HEK293 (cell line): ENCODE data around the gene RPS25.
A peak's percentile ranks its signal among the peaks of the same experiment; 100 is the strongest.

Source experiments
- CTCF ChIA-PET: fragments of 350-600 bp; formaldehyde crosslinking; extraction: SDS; loops from one replicate; lab custom pipeline; 2021; ENCODE audit warnings: antibody characterized with exemption; lab: Yijun Ruan, JAX
- POLR2A ChIA-PET: fragments of 300-600 bp; formaldehyde crosslinking; extraction: SDS; loops from one replicate; lab custom pipeline; 2020; ENCODE audit warnings: antibody characterized with exemption, inconsistent platforms; lab: Yijun Ruan, JAX
- H3K27ac ChIP-seq: fragments of 200-500 bp; sonication (Bioruptor generic); 2 replicates; pipeline ENCODE4 v1.5.1; 2014; ENCODE audit warnings: low read depth, low read length, control low read depth, inconsistent platforms; ENCODE audit errors: extremely low read depth
- H3K36me3 ChIP-seq, 2 experiments: fragments of 200-500 bp in 1 of 2; sonication (Bioruptor generic) in 1 of 2; 1 replicate in 1 of 2; 2 replicates in 1 of 2; pipeline ENCODE4 v1.5.1; 2014 to 2017; ENCODE audit warnings: inconsistent platforms in 2 of 2, low read length in 2 of 2; ENCODE audit not compliant: control insufficient read depth in 2 of 2, insufficient read depth in 1 of 2
- H3K4me1 ChIP-seq: fragments of 200-500 bp; sonication (Bioruptor generic); 2 replicates; pipeline ENCODE4 v1.5.1; 2014; ENCODE audit warnings: mild to moderate bottlenecking, low read length, inconsistent platforms; ENCODE audit not compliant: control insufficient read depth, insufficient read depth
- H3K4me3 ChIP-seq: 2 replicates; pipeline ENCODE4 v1.5.1; 2011; ENCODE audit warnings: low read depth, mild to moderate bottlenecking, control low read depth, low read length, moderate library complexity
- H3K9me3 ChIP-seq: fragments of 200-500 bp; sonication (Bioruptor generic); 2 replicates; pipeline ENCODE4 v1.5.1; 2014; ENCODE audit warnings: low read depth, low read length, inconsistent platforms; ENCODE audit not compliant: control insufficient read depth, insufficient read depth
- AEBP2 ChIP-seq: fragments of 450-650 bp; formaldehyde crosslinking; IDR thresholded peaks from 2 replicates; pipeline ENCODE4 v1.5.1; 2016; ENCODE audit warnings: missing biosample characterization, missing genetic modification characterization, borderline replicate concordance
- FEZF1 ChIP-seq: fragments of 450-650 bp; formaldehyde crosslinking; IDR thresholded peaks from 2 replicates; pipeline ENCODE4 v1.5.1; 2016; ENCODE audit warnings: missing biosample characterization, missing genetic modification characterization
- GFI1B ChIP-seq: fragments of 450-650 bp; formaldehyde crosslinking; IDR thresholded peaks from 2 replicates; pipeline ENCODE4 v1.5.1; 2016; ENCODE audit warnings: missing biosample characterization, missing genetic modification characterization
- GLIS1 ChIP-seq: fragments of 450-650 bp; formaldehyde crosslinking; IDR thresholded peaks from 2 replicates; pipeline ENCODE4 v1.5.1; 2016; ENCODE audit warnings: missing biosample characterization, missing genetic modification characterization
- IKZF3 ChIP-seq: fragments of 450-650 bp; IDR thresholded peaks from 2 replicates; pipeline ENCODE4 v1.5.0; 2018; ENCODE audit warnings: missing biosample characterization, mild to moderate bottlenecking, missing genetic modification characterization, moderate library complexity
- INSM2 ChIP-seq: fragments of 450-650 bp; formaldehyde crosslinking; IDR thresholded peaks from 2 replicates; pipeline ENCODE4 v1.5.1; 2016; ENCODE audit warnings: missing biosample characterization, missing genetic modification characterization
- PATZ1 ChIP-seq: fragments of 450-650 bp; formaldehyde crosslinking; IDR thresholded peaks from 2 replicates; pipeline ENCODE4 v1.5.1; 2016; ENCODE audit warnings: missing biosample characterization, missing genetic modification characterization
- PBX3 ChIP-seq: sonication (generic); formaldehyde crosslinking; IDR thresholded peaks from 2 replicates; pipeline ENCODE4 v1.8.1; 2022; ENCODE audit warnings: mild to moderate bottlenecking, moderate library complexity, missing genetic modification reagents
- SALL2 ChIP-seq: fragments of 450-650 bp; formaldehyde crosslinking; IDR thresholded peaks from 2 replicates; pipeline ENCODE4 v1.5.0; 2017; ENCODE audit warnings: missing biosample characterization, mild to moderate bottlenecking, missing genetic modification characterization, borderline replicate concordance
- SCRT2 ChIP-seq: fragments of 450-650 bp; formaldehyde crosslinking; IDR thresholded peaks from 2 replicates; pipeline ENCODE4 v1.5.1; 2016; ENCODE audit warnings: missing biosample characterization, missing genetic modification characterization
- ZBTB1 ChIP-seq: fragments of 450-650 bp; formaldehyde crosslinking; IDR thresholded peaks from 2 replicates; pipeline ENCODE4 v1.5.1; 2016; ENCODE audit warnings: missing biosample characterization, missing genetic modification characterization
- ZBTB17 ChIP-seq: fragments of 450-650 bp; formaldehyde crosslinking; IDR thresholded peaks from 2 replicates; pipeline ENCODE4 v1.5.1; 2016; ENCODE audit warnings: missing biosample characterization, missing genetic modification characterization
- ZBTB8A ChIP-seq: fragments of 450-650 bp; formaldehyde crosslinking; IDR thresholded peaks from 2 replicates; pipeline ENCODE4 v1.5.1; 2016; ENCODE audit warnings: missing biosample characterization, missing genetic modification characterization
- ZFP69B ChIP-seq: fragments of 450-650 bp; formaldehyde crosslinking; IDR thresholded peaks from 2 replicates; pipeline ENCODE4 v1.5.1; 2016; ENCODE audit warnings: missing biosample characterization, missing genetic modification characterization
- ZNF223 ChIP-seq: fragments of 450-650 bp; formaldehyde crosslinking; IDR thresholded peaks from 2 replicates; pipeline ENCODE4 v1.5.1; 2016; ENCODE audit warnings: missing biosample characterization, missing genetic modification characterization
- ZNF311 ChIP-seq: fragments of 450-650 bp; formaldehyde crosslinking; IDR thresholded peaks from 2 replicates; pipeline ENCODE4 v1.5.1; 2017; ENCODE audit warnings: missing biosample characterization, missing genetic modification characterization, borderline replicate concordance
- ZNF335 ChIP-seq: fragments of 450-650 bp; formaldehyde crosslinking; conservative IDR thresholded peaks from 2 replicates; pipeline ENCODE4 v1.5.1; 2016; ENCODE audit warnings: missing biosample characterization, missing genetic modification characterization
- ZNF341 ChIP-seq: fragments of 450-650 bp; formaldehyde crosslinking; IDR thresholded peaks from 2 replicates; pipeline ENCODE4; 2016; ENCODE audit warnings: low read depth, missing biosample characterization, missing genetic modification characterization
- ZNF398 ChIP-seq: fragments of 450-650 bp; formaldehyde crosslinking; IDR thresholded peaks from 2 replicates; pipeline ENCODE4 v1.5.1; 2017; ENCODE audit warnings: missing biosample characterization, missing genetic modification characterization
- ZNF404 ChIP-seq: fragments of 450-650 bp; formaldehyde crosslinking; IDR thresholded peaks from 2 replicates; pipeline ENCODE4 v1.5.1; 2017; ENCODE audit warnings: missing biosample characterization, missing genetic modification characterization
- ZNF423 ChIP-seq: fragments of 450-650 bp; formaldehyde crosslinking; IDR thresholded peaks from 2 replicates; pipeline ENCODE4 v1.5.1; 2016; ENCODE audit warnings: missing biosample characterization, missing genetic modification characterization
- ZNF433 ChIP-seq: fragments of 450-650 bp; formaldehyde crosslinking; IDR thresholded peaks from 2 replicates; pipeline ENCODE4 v1.5.1; 2016; ENCODE audit warnings: missing biosample characterization, missing genetic modification characterization, low read depth
- ZNF548 ChIP-seq: fragments of 450-650 bp; formaldehyde crosslinking; IDR thresholded peaks from 2 replicates; pipeline ENCODE4 v1.5.1; 2016; ENCODE audit warnings: missing biosample characterization, missing genetic modification characterization
- ZNF610 ChIP-seq: fragments of 450-650 bp; formaldehyde crosslinking; IDR thresholded peaks from 2 replicates; pipeline ENCODE4 v1.5.1; 2016; ENCODE audit warnings: missing biosample characterization, missing genetic modification characterization, borderline replicate concordance
- ZNF777 ChIP-seq: fragments of 450-650 bp; formaldehyde crosslinking; IDR thresholded peaks from 2 replicates; pipeline ENCODE4 v1.5.1; 2017; ENCODE audit warnings: missing biosample characterization, missing genetic modification characterization, borderline replicate concordance
- ZNF785 ChIP-seq: fragments of 450-650 bp; formaldehyde crosslinking; IDR thresholded peaks from 2 replicates; pipeline ENCODE4 v1.5.1; 2016; ENCODE audit warnings: missing biosample characterization, missing genetic modification characterization

The RPS25 gene

GRCh38 chr11:119030029-119030328 lies 11.8 kb upstream of the RPS25 start:
- POLR2A ChIA-PET = interaction anchor here (0.6 to 2.4 kb wide), 8 partner anchors 9 to 291 kb away, joined by 3 to 10 read pairs (median 4); partner anchors contain the start of genes CENATAC, RPS25 and TRAPPC4
- Histone ChIP-seq H3K36me3 (peaks cover 0 to 42% of the 10 kb centered on the region in 2 experiments; a peak in 1 of 3 replicates), H3K9me3 (no peaks in the 10 kb centered on the region), H3K4me1 (no peaks in the 10 kb centered on the region), H3K27ac (peak overlapping the region; percentile 83; the same call in 1 of the 2 replicates), H3K4me3 (peak overlapping the region; percentile 82)
- CTCF ChIA-PET = interaction anchor here (0.6 to 2.1 kb wide), 8 partner anchors 11 to 102 kb away, joined by 3 to 8 read pairs (median 4); partner anchors contain the start of genes HMBS, RPS25, TRAPPC4 and VPS11
- TF ChIP-seq SCRT2 (tag by site-specific recombination) (peak; percentile 64; the same call in 1 of the 2 replicates), ZBTB8A (peak; percentile 93), SALL2 (tag by site-specific recombination) (0 out of 2 replicates have a peak, but pooled peaks have one; percentile 17), ZNF335 (peak; percentile 84), ZNF777 (tag by site-specific recombination) (no peak), PATZ1 (tag by site-specific recombination) (no peak), ZFP69B (tag by site-specific recombination) (0 out of 2 replicates have a peak, but pooled peaks have one; percentile 9)

- no peaks in the 10 kb centered on the region for H3K4me1 ChIP-seq
- ChIA-PET CTCF (interaction anchor here (0.6 to 1.1 kb wide), 3 partner anchors 36 to 87 kb away, joined by 3 to 4 read pairs (median 3); no protein-coding TSS in a partner anchor), POLR2A (interaction anchor here (0.6 to 2.4 kb wide), 4 partner anchors 8 to 73 kb away, joined by 3 to 10 read pairs (median 5); partner anchors contain the start of genes RPS25 and TRAPPC4)
- peak overlapping the region; percentile 82 for H3K4me3 ChIP-seq
- peaks cover 0 to 47% of the 10 kb centered on the region in 2 experiments; a peak in 1 of 3 replicates for H3K36me3 ChIP-seq
- H3K9me3 ChIP-seq = no peaks in the 10 kb centered on the region
- peak overlapping the region; percentile 83; the same call in 1 of the 2 replicates for H3K27ac ChIP-seq
- TF ChIP-seq ZBTB17 = peak; percentile 33; the same call in 1 of the 2 replicates
- TF ChIP-seq GLIS1 (tag by site-specific recombination) = peak; percentile 83
- TF ChIP-seq ZNF610 = no peak
- TF ChIP-seq FEZF1 (tag by site-specific recombination) = no peak
- TF ChIP-seq PBX3 (CRISPR knock-in tag) = no peak
- no peak for TF ChIP-seq ZNF785 (tag by site-specific recombination)
- TF ChIP-seq IKZF3 (tag by site-specific recombination) = no peak
- no peak for TF ChIP-seq ZNF433 (tag by site-specific recombination)
- 0 out of 2 replicates have a peak, but pooled peaks have one; percentile 45 for TF ChIP-seq ZNF223 (tag by site-specific recombination)
- no peak for TF ChIP-seq ZNF404 (tag by site-specific recombination)
- no peak for TF ChIP-seq AEBP2 (tag by site-specific recombination)
- TF ChIP-seq ZNF311 = no peak
- peak; percentile 61; the same call in 1 of the 2 replicates for TF ChIP-seq ZNF423
- TF ChIP-seq ZNF335 = peak; percentile 94
- 0 out of 2 replicates have a peak, but pooled peaks have one; percentile 14 for TF ChIP-seq ZNF398
- no peak for TF ChIP-seq ZNF548 (tag by site-specific recombination)
- TF ChIP-seq ZNF341 (tag by site-specific recombination) = 0 out of 2 replicates have a peak, but pooled peaks have one; percentile 8
- no peak for TF ChIP-seq INSM2 (tag by site-specific recombination)
- no peak for TF ChIP-seq ZBTB1 (tag by site-specific recombination)
- no peak for TF ChIP-seq GFI1B (tag by site-specific recombination)
Observed at GRCh38 chr11:119029340-119030028, 11.3 kb upstream of the RPS25 start.
